ENCODE measurements around the gene RNU5B-1. TPM values are rescaled to one million over a fixed set of nuclear protein-coding genes. Genes with fewer than 3 reads are reported as not detected.

The RNU5B-1 gene
- total and polyA plus RNA-seq, 2 experiments from 2014 or later = not detected

DNA sequence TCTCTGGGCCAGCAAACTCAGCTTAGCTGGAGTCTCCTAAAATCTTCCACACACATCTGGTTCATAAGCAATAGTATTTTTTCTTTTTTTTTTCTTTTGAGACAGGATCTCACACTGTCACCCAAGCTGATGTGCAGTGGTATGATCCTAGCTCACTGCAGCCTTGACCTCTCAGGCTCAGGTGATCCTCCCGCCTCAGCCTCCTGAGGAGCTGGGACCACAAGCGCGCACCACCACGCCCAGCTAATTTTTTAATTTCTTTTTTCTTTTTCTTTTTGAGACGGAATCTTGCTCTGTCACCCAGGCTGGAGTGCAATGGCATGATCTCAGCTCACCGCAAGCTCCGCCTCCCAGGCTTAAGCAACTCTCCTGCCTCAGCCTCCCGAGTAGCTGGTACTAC is 34.3 kb downstream of the RNU5B-1 start:
- in situ Hi-C loops (cut with MboI) = no loop called here
- no peak for DNase-seq
- Histone ChIP-seq H3K4me1 (ENCODE audit: insufficient read depth) (no peaks in the 10 kb centered on the region), H3K9me2 (ENCODE audit: insufficient read depth) (no peaks in the 10 kb centered on the region), H3K9ac (no peak overlapping the region), H3K9me3 (ENCODE audit: low read depth) (no peaks in the 10 kb centered on the region), H3K4me2 (ENCODE audit: unreplicated experiment) (no peak overlapping the region), H3K36me3 (ENCODE audit: low read depth) (no peaks in the 10 kb centered on the region), H3K27me3 (replicated peaks; ENCODE audit: insufficient read depth) (peaks cover 21% of the 10 kb centered on the region), H2AFZ (no peak overlapping the region), H4K20me1 (ENCODE audit: insufficient read depth) (no peaks in the 10 kb centered on the region), H3K4me3 (no peak overlapping the region), H3F3A (ENCODE audit: insufficient read depth) (no peaks in the 10 kb centered on the region), H3K27ac (no peak overlapping the region), H3K79me2 (ENCODE audit: insufficient read depth) (no peaks in the 10 kb centered on the region)
- WGBS, 2 experiments (ENCODE audit: low coverage in 1 of 2, low lambda C conversion rate in 2 of 2, missing lambda C conversion rate in 2 of 2) = 76 to 79% methylated on average over 8 of the region's 8 CpGs
- TF ChIP-seq EZH2 (IDR thresholded peaks at IDR 0.05; ENCODE audit: insufficient read depth, poor library complexity, severe bottlenecking) = no peak
- TF ChIP-seq EZH2phosphoT487 (IDR thresholded peaks at IDR 0.05; ENCODE audit: insufficient read depth, low read depth) = no peak

DNA sequence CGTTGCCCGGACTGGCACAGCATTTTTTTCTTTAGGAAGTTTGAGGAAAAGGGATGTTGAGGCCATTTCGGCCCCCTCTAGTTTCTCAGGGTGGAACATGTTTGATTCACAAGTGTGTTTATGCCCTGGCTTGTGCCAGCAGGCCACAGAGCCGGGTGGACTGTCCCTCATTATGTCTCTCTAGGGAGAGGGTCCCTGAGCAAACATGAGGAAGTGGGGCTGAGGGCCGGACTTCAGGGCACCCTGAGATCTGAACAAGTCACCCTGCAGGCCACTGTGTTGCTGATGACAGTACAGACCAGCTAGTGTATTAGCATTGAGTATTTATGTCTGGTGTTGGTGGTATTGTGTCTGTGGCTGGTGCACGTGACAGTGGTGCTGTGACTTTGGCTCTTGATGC is 34.9 kb downstream of the RNU5B-1 start:
- no peaks in the 10 kb centered on the region for H3K36me3 ChIP-seq (ENCODE audit: low read depth)
- H3K4me1 ChIP-seq (ENCODE audit: insufficient read depth) = no peaks in the 10 kb centered on the region
- H3K4me3 ChIP-seq = no peak overlapping the region
- WGBS, 2 experiments (ENCODE audit: low coverage in 1 of 2, low lambda C conversion rate in 2 of 2, missing lambda C conversion rate in 2 of 2) = 43 to 48% methylated on average over 6 of the region's 6 CpGs
- no peak overlapping the region for H3K9ac ChIP-seq
- H2AFZ ChIP-seq = no peak overlapping the region
- H3K27me3 ChIP-seq (replicated peaks; ENCODE audit: insufficient read depth) = peaks cover 21% of the 10 kb centered on the region
- no peaks in the 10 kb centered on the region for H3F3A ChIP-seq (ENCODE audit: insufficient read depth)
- DNase-seq = no peak
- no peaks in the 10 kb centered on the region for H3K79me2 ChIP-seq (ENCODE audit: insufficient read depth)
- no peak overlapping the region for H3K4me2 ChIP-seq (ENCODE audit: unreplicated experiment)
- in situ Hi-C loops (cut with MboI) = no loop called here
- H3K27ac ChIP-seq = no peak overlapping the region
- TF ChIP-seq EZH2phosphoT487 (IDR thresholded peaks at IDR 0.05; ENCODE audit: insufficient read depth, low read depth) (no peak), EZH2 (IDR thresholded peaks at IDR 0.05; ENCODE audit: insufficient read depth, poor library complexity, severe bottlenecking) (no peak)
- H3K9me3 ChIP-seq (ENCODE audit: low read depth) = no peaks in the 10 kb centered on the region
- H3K9me2 ChIP-seq (ENCODE audit: insufficient read depth) = no peaks in the 10 kb centered on the region
- H4K20me1 ChIP-seq (ENCODE audit: insufficient read depth) = no peaks in the 10 kb centered on the region

DNA sequence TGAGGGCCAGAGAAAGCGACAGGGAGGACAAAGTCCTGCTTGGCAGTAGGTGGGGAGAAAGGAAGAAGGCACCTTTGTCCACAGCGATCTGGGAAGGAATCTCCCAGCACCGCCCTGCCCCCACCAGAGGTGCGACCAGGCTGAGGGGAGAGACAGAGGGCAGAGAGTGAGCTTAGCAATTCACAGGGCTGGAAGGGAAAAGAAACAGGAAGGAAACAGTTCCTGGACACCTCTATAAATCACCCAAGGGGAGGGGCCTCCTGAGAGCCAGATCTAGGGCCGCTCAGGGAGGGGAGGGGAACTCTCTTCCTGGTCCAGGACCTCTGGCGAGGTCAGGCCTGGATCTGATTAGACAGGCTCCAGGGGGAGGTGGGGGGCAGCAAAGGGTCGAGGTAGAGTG is 35.4 kb downstream of the RNU5B-1 start:
- no peak for DNase-seq
- Histone ChIP-seq H3K4me3 (no peak overlapping the region), H3K27me3 (replicated peaks; ENCODE audit: insufficient read depth) (peaks cover 21% of the 10 kb centered on the region), H3K27ac (no peak overlapping the region), H3K79me2 (ENCODE audit: insufficient read depth) (no peaks in the 10 kb centered on the region), H2AFZ (no peak overlapping the region), H3K4me1 (ENCODE audit: insufficient read depth) (no peaks in the 10 kb centered on the region), H3K36me3 (ENCODE audit: low read depth) (no peaks in the 10 kb centered on the region), H3F3A (ENCODE audit: insufficient read depth) (no peaks in the 10 kb centered on the region), H3K9ac (no peak overlapping the region), H4K20me1 (ENCODE audit: insufficient read depth) (no peaks in the 10 kb centered on the region), H3K9me3 (ENCODE audit: low read depth) (no peaks in the 10 kb centered on the region), H3K9me2 (ENCODE audit: insufficient read depth) (no peaks in the 10 kb centered on the region), H3K4me2 (ENCODE audit: unreplicated experiment) (no peak overlapping the region)
- TF ChIP-seq EZH2 (IDR thresholded peaks at IDR 0.05; ENCODE audit: insufficient read depth, poor library complexity, severe bottlenecking) = no peak
- TF ChIP-seq EZH2phosphoT487 (IDR thresholded peaks at IDR 0.05; ENCODE audit: insufficient read depth, low read depth) = no peak
- 63 to 69% methylated on average over 7 of the region's 7 CpGs for WGBS, 2 experiments (ENCODE audit: low coverage in 1 of 2, low lambda C conversion rate in 2 of 2, missing lambda C conversion rate in 2 of 2)
- in situ Hi-C loops (cut with MboI) = no loop called here

DNA sequence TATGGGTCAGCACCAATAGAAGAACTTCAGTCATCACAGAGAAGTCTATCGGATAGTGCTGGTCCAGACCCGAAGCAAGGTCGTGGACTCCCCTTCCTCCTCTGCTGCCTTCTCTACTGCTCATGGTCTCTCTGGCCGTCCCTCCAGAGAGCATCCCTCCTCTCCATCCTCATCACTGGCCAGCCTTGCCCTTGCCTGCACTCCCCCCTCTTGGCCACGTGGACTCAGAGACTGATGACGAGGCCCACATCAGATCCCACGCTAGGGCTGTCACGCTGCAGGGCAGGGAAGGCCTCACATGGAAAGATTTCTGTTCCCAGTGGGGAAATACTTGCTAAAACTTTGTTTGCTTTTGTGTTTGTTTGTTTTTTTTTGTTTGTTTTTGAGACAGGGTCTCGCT is 38.0 kb downstream of the RNU5B-1 start:
- Histone ChIP-seq H3K4me1 (ENCODE audit: insufficient read depth) (no peaks in the 10 kb centered on the region), H3K9ac (no peak overlapping the region), H3K36me3 (ENCODE audit: low read depth) (no peaks in the 10 kb centered on the region), H3K9me3 (ENCODE audit: low read depth) (no peaks in the 10 kb centered on the region), H2AFZ (no peak overlapping the region), H3K9me2 (ENCODE audit: insufficient read depth) (no peaks in the 10 kb centered on the region), H4K20me1 (ENCODE audit: insufficient read depth) (no peaks in the 10 kb centered on the region), H3K27ac (no peak overlapping the region), H3K4me3 (no peak overlapping the region), H3K27me3 (replicated peaks; ENCODE audit: insufficient read depth) (peaks cover 9% of the 10 kb centered on the region), H3K4me2 (ENCODE audit: unreplicated experiment) (no peak overlapping the region), H3F3A (ENCODE audit: insufficient read depth) (no peaks in the 10 kb centered on the region), H3K79me2 (ENCODE audit: insufficient read depth) (no peaks in the 10 kb centered on the region)
- 66 to 78% methylated on average over 9 of the region's 9 CpGs for WGBS, 2 experiments (ENCODE audit: low coverage in 1 of 2, low lambda C conversion rate in 2 of 2, missing lambda C conversion rate in 2 of 2)
- no peak for TF ChIP-seq EZH2phosphoT487 (IDR thresholded peaks at IDR 0.05; ENCODE audit: insufficient read depth, low read depth)
- no peak for TF ChIP-seq EZH2 (IDR thresholded peaks at IDR 0.05; ENCODE audit: insufficient read depth, poor library complexity, severe bottlenecking)
- no peak for DNase-seq
- in situ Hi-C loops (cut with MboI) = no loop called here
